Natural killer cell (primary cell): ENCODE measurements around the gene SLC17A2. TPM values are rescaled to one million over a fixed set of nuclear protein-coding genes. Genes with fewer than 3 reads are reported as not detected.
A peak's percentile ranks its signal among the peaks of the same experiment; 100 is the strongest.

Source experiments
- ATAC-seq, 3 donors: fragments of 150-1000 bp in 2 of 3; fragments of 200-7000 bp in 1 of 3; cut with Tn5 transposase; 1 replicate in 1 of 3; 2 replicates in 2 of 3; pipeline ENCODE4 v1.10.0; 2021; ENCODE audit warnings: mild to moderate bottlenecking in 2 of 3, moderate library complexity in 2 of 3
- DNase-seq, 2 donors: peaks; one replicate each; pipeline versions ENCODE4 v3.0.0 to v3.0.0-alpha.2; 2013 to 2021; ENCODE audit warnings: mixed read lengths in 1 of 2
- H3K27ac ChIP-seq: one replicate; pipeline ENCODE4 v1.5.1; 2013; ENCODE audit warnings: mild to moderate bottlenecking, low read length
- H3K27me3 ChIP-seq: one replicate; pipeline ENCODE4 v1.6.1; 2013; ENCODE audit warnings: low read length; ENCODE audit not compliant: control insufficient read depth, insufficient read depth
- H3K36me3 ChIP-seq: one replicate; pipeline ENCODE4 v1.6.1; 2013; ENCODE audit warnings: low read length; ENCODE audit not compliant: control insufficient read depth, insufficient read depth
- H3K4me1 ChIP-seq: one replicate; pipeline ENCODE4 v1.6.1; 2013; ENCODE audit warnings: low read length; ENCODE audit not compliant: control insufficient read depth, insufficient read depth
- H3K4me3 ChIP-seq: one replicate; pipeline ENCODE4 v1.5.1; 2013; ENCODE audit warnings: low read length
- H3K9me3 ChIP-seq: one replicate; pipeline ENCODE4 v1.6.1; 2013; ENCODE audit warnings: low read length; ENCODE audit not compliant: control insufficient read depth, insufficient read depth
- H3K27ac Mint-ChIP-seq, 2 donors: one replicate each; pipeline ENCODE4 v1.8.0; 2022; ENCODE audit warnings: mild to moderate bottlenecking in 2 of 2, mixed read lengths in 2 of 2, moderate library complexity in 1 of 2
- H3K27me3 Mint-ChIP-seq, 2 donors: one replicate each; pipeline ENCODE4 v1.8.0; 2022; ENCODE audit warnings: low read depth in 2 of 2, mixed read lengths in 2 of 2
- H3K36me3 Mint-ChIP-seq: one replicate; pipeline ENCODE4 v1.8.0; 2022; ENCODE audit warnings: mixed read lengths
- H3K4me1 Mint-ChIP-seq, 2 donors: one replicate each; pipeline ENCODE4 v1.8.0; 2022; ENCODE audit warnings: mixed read lengths in 2 of 2
- H3K4me3 Mint-ChIP-seq: one replicate; pipeline ENCODE4 v1.8.0; 2022; ENCODE audit warnings: mild to moderate bottlenecking, moderate library complexity, mixed read lengths
- H3K9me3 Mint-ChIP-seq, 2 donors: one replicate each; pipeline ENCODE4 v1.8.0; 2022; ENCODE audit warnings: mixed read lengths in 2 of 2
- WGBS: methylation state at CpG from one replicate; pipeline ENCODE4 v1.1.7; 2013; ENCODE audit warnings: missing lambda C conversion rate; ENCODE audit not compliant: insufficient coverage; 5-methylcytosine and 5-hydroxymethylcytosine counted together
- intact Hi-C: fragments of 100-400 bp; cut with micrococcal nuclease; formaldehyde crosslinking; loops from one replicate; pipeline ENCODE4 v1.14.2; 2022
- total RNA-seq, 4 donors: library from RNA; stranded (reverse); fragments of 120-200 nt in 1 of 4; gene quantifications; one replicate each; pipeline versions ENCODE4 v1.2.3 to v1.2.4, GENCODE V29; 2013 to 2022
- TF ChIP-seq, protein P1 (sequence below): fragments of 200-600 bp; IDR thresholded peaks from one replicate; pipeline ENCODE4 v1.8.0; 2022; ENCODE audit warnings: antibody characterized with exemption

SLC17A2 gene
- total RNA-seq, 3 donors from 2014 or later (not counting 1 experiment from before 2014, with no cell fraction given) = not detected

- Histone ChIP-seq H3K4me1 (no peaks in the 10 kb centered on the region), H3K9me3 (no peaks in the 10 kb centered on the region), H3K27ac (no peak overlapping the region), H3K27me3 (no peaks in the 10 kb centered on the region), H3K36me3 (no peaks in the 10 kb centered on the region), H3K4me3 (no peak overlapping the region)
- Mint-ChIP-seq H3K4me3 (no peak overlapping the region), H3K27me3 (peaks cover 3 to 6% of the 10 kb centered on the region in 2 donors), H3K27ac (no peak overlapping the region), H3K36me3 (no peaks in the 10 kb centered on the region), H3K9me3 (no peaks in the 10 kb centered on the region), H3K4me1 (no peaks in the 10 kb centered on the region)
- WGBS = 62% methylated on average over 3 of the region's 5 CpGs
- ATAC-seq = no peak
- intact Hi-C loops = loop anchor here (1.0 kb wide), 2 partner anchors 102 to 170 kb away; no protein-coding TSS in a partner anchor
- TF ChIP-seq, protein P1, sequence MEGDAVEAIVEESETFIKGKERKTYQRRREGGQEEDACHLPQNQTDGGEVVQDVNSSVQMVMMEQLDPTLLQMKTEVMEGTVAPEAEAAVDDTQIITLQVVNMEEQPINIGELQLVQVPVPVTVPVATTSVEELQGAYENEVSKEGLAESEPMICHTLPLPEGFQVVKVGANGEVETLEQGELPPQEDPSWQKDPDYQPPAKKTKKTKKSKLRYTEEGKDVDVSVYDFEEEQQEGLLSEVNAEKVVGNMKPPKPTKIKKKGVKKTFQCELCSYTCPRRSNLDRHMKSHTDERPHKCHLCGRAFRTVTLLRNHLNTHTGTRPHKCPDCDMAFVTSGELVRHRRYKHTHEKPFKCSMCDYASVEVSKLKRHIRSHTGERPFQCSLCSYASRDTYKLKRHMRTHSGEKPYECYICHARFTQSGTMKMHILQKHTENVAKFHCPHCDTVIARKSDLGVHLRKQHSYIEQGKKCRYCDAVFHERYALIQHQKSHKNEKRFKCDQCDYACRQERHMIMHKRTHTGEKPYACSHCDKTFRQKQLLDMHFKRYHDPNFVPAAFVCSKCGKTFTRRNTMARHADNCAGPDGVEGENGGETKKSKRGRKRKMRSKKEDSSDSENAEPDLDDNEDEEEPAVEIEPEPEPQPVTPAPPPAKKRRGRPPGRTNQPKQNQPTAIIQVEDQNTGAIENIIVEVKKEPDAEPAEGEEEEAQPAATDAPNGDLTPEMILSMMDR = peak; percentile 33
- DNase-seq = peak in 1 of 2 donors; percentile 64
These were observed 40.3 kb downstream of the SLC17A2 start for GRCh38 chr6:25889877-25890853.

GRCh38 chr6:25888626-25889025, 41.9 kb downstream of the SLC17A2 start:
- Histone ChIP-seq H3K27me3 (no peaks in the 10 kb centered on the region), H3K27ac (no peak overlapping the region), H3K9me3 (no peaks in the 10 kb centered on the region), H3K36me3 (no peaks in the 10 kb centered on the region), H3K4me3 (no peak overlapping the region), H3K4me1 (no peaks in the 10 kb centered on the region)
- no peak for DNase-seq
- H3K4me3 Mint-ChIP-seq = no peak overlapping the region
- H3K27me3 Mint-ChIP-seq = peaks cover 3 to 6% of the 10 kb centered on the region in 2 donors
- no peak overlapping the region for H3K27ac Mint-ChIP-seq
- intact Hi-C loops = no loop called here
- TF ChIP-seq, protein P1 = no peak
- WGBS = no CpG with 5 or more reads among the region's 2 CpGs
- ATAC-seq = no peak
- H3K4me1 Mint-ChIP-seq = no peaks in the 10 kb centered on the region
- no peaks in the 10 kb centered on the region for H3K36me3 Mint-ChIP-seq
- H3K9me3 Mint-ChIP-seq = no peaks in the 10 kb centered on the region

DNA sequence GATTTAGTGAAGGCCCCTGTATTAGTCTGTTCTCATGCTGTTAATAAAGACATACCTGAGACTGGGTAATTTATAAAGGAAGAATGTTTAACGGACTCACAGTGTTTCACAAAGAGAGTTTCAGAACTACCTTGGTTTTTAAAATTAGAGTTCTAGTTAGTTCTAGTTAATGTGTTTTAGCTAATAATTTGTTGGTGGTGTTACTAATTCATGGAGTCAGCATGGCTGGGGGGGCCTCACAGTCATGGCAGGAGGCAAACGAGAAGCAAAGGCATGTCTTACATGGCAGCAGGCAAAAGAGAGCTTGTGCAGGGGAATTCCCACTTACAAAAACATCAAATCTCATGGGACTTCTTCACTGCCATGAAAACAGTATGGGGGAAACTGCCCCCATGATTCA, 44.4 kb downstream of the SLC17A2 start:
- no peak overlapping the region for H3K27ac Mint-ChIP-seq
- no peak overlapping the region for H3K4me3 Mint-ChIP-seq
- H3K36me3 Mint-ChIP-seq = no peaks in the 10 kb centered on the region
- Histone ChIP-seq H3K27me3 (no peaks in the 10 kb centered on the region), H3K9me3 (no peaks in the 10 kb centered on the region), H3K4me1 (no peaks in the 10 kb centered on the region), H3K36me3 (no peaks in the 10 kb centered on the region), H3K4me3 (no peak overlapping the region), H3K27ac (no peak overlapping the region)
- 100% methylated on average over 2 of the region's 2 CpGs for WGBS
- ATAC-seq (no peak), DNase-seq (no peak)
- no peaks in the 10 kb centered on the region for H3K9me3 Mint-ChIP-seq
- peaks cover 10 to 11% of the 10 kb centered on the region in 2 donors for H3K4me1 Mint-ChIP-seq
- intact Hi-C loops = no loop called here
- H3K27me3 Mint-ChIP-seq = peaks cover 3 to 6% of the 10 kb centered on the region in 2 donors
- TF ChIP-seq, protein P1 = no peak
